H9 (cell line): ENCODE data around the gene IGF2BP2. TPM values are rescaled to one million over a fixed set of nuclear protein-coding genes. Genes with fewer than 3 reads are reported as not detected.
A peak's percentile ranks its signal among the peaks of the same experiment; 100 is the strongest.

Experiments
- DNase-seq: peaks from one replicate; pipeline ENCODE4 v3.0.0-alpha.2; 2017
- H2AFZ ChIP-seq: one replicate; pipeline ENCODE4 v1.6.1; 2013; ENCODE audit warnings: mild to moderate bottlenecking, low read length, control low read depth, moderate library complexity
- H2AK5ac ChIP-seq: 2 replicates; pipeline ENCODE4 v1.6.1; 2013; ENCODE audit warnings: low read length, control low read depth, mixed read lengths; ENCODE audit not compliant: insufficient read length
- H2BK120ac ChIP-seq: one replicate; pipeline ENCODE4 v1.6.1; 2013; ENCODE audit warnings: low read depth, mild to moderate bottlenecking, low read length, control low read depth, inconsistent platforms; ENCODE audit not compliant: poor library complexity, severe bottlenecking
- H2BK12ac ChIP-seq: 2 replicates; pipeline ENCODE4 v1.6.1; 2013; ENCODE audit warnings: low read length, control low read depth, mixed read lengths, low read depth; ENCODE audit not compliant: insufficient read length
- H2BK15ac ChIP-seq: 2 replicates; pipeline ENCODE4 v1.6.1; 2013; ENCODE audit warnings: low read depth, low read length, control low read depth
- H2BK20ac ChIP-seq: one replicate; pipeline ENCODE4 v1.6.1; 2013; ENCODE audit warnings: low read depth, mild to moderate bottlenecking, low read length, control low read depth, inconsistent platforms; ENCODE audit not compliant: poor library complexity, severe bottlenecking
- H2BK5ac ChIP-seq: 2 replicates; pipeline ENCODE4 v1.6.1; 2013; ENCODE audit warnings: low read length, control low read depth, mixed read lengths; ENCODE audit not compliant: insufficient read length
- H3K14ac ChIP-seq: 2 replicates; pipeline ENCODE4 v1.6.1; 2013; ENCODE audit warnings: low read length, control low read depth; ENCODE audit not compliant: insufficient read depth
- H3K18ac ChIP-seq: 2 replicates; pipeline ENCODE4 v1.6.1; 2013; ENCODE audit warnings: low read depth, mild to moderate bottlenecking, mixed read lengths, low read length, control low read depth; ENCODE audit not compliant: insufficient read length
- H3K23ac ChIP-seq: 2 replicates; pipeline ENCODE4 v1.6.1; 2013; ENCODE audit warnings: low read length, control low read depth, mixed read lengths, low read depth; ENCODE audit not compliant: insufficient read length
- H3K23me2 ChIP-seq: 2 replicates; pipeline ENCODE4 v1.6.1; 2013; ENCODE audit warnings: low read depth, mild to moderate bottlenecking, mixed read lengths, low read length, control low read depth; ENCODE audit not compliant: insufficient read length, poor library complexity, severe bottlenecking
- H3K27ac ChIP-seq: 2 replicates; pipeline ENCODE4 v1.5.1; 2013; ENCODE audit warnings: low read length, control low read depth, mixed read lengths, low read depth; ENCODE audit not compliant: insufficient read length
- H3K27me3 ChIP-seq: 2 replicates; pipeline ENCODE4 v1.6.1; 2013; ENCODE audit warnings: low read length, control low read depth, inconsistent platforms; ENCODE audit not compliant: insufficient read depth
- H3K4ac ChIP-seq: 2 replicates; pipeline ENCODE4 v1.6.1; 2013; ENCODE audit warnings: low read depth, mild to moderate bottlenecking, control low read depth, inconsistent platforms, low read length, moderate library complexity
- H3K4me1 ChIP-seq: 2 replicates; pipeline ENCODE4 v1.6.1; 2013; ENCODE audit warnings: low read length, control low read depth, inconsistent platforms; ENCODE audit not compliant: insufficient read depth
- H3K4me2 ChIP-seq: 2 replicates; pipeline ENCODE4 v1.6.1; 2013; ENCODE audit warnings: low read length, control low read depth, mixed read lengths; ENCODE audit not compliant: insufficient read length, insufficient read depth
- H3K56ac ChIP-seq: 2 replicates; pipeline ENCODE4 v1.6.1; 2013; ENCODE audit warnings: low read depth, mild to moderate bottlenecking, mixed read lengths, low read length, control low read depth; ENCODE audit not compliant: insufficient read length
- H3K79me1 ChIP-seq: 2 replicates; pipeline ENCODE4 v1.6.1; 2013; ENCODE audit warnings: low read depth, mild to moderate bottlenecking, moderate library complexity, low read length, control low read depth, inconsistent platforms; ENCODE audit not compliant: insufficient read depth, poor library complexity, severe bottlenecking
- H3K79me2 ChIP-seq: 2 replicates; pipeline ENCODE4 v1.6.1; 2013; ENCODE audit warnings: low read length, control low read depth, inconsistent platforms; ENCODE audit not compliant: insufficient read depth
- H3K9ac ChIP-seq: 2 replicates; pipeline ENCODE4 v1.6.1; 2013; ENCODE audit warnings: low read length, control low read depth, mixed read lengths; ENCODE audit not compliant: insufficient read length; ENCODE audit errors: extremely low read depth
- H3K9me3 ChIP-seq: one replicate; pipeline ENCODE4 v1.6.1; 2013; ENCODE audit warnings: low read depth, low read length, inconsistent platforms; ENCODE audit not compliant: control insufficient read depth
- H3T11ph ChIP-seq: one replicate; pipeline ENCODE4 v1.6.1; 2013; ENCODE audit warnings: mild to moderate bottlenecking, low read length, control low read depth, inconsistent platforms
- H4K20me1 ChIP-seq: one replicate; pipeline ENCODE4 v1.6.1; 2013; ENCODE audit not compliant: control insufficient read depth, insufficient read length, insufficient read depth
- H4K5ac ChIP-seq: 2 replicates; pipeline ENCODE4 v1.6.1; 2013; ENCODE audit warnings: low read depth, mild to moderate bottlenecking, mixed read lengths, low read length, control low read depth; ENCODE audit not compliant: insufficient read length
- H4K8ac ChIP-seq: replicated peaks from 2 replicates; pipeline ENCODE4 v1.6.1; 2013; ENCODE audit warnings: low read length, control low read depth, mixed read lengths, low read depth; ENCODE audit not compliant: insufficient read length
- H4K91ac ChIP-seq: 2 replicates; pipeline ENCODE4 v1.6.1; 2013; ENCODE audit warnings: low read depth, mild to moderate bottlenecking, moderate library complexity, mixed read lengths, low read length, control low read depth; ENCODE audit not compliant: insufficient read length
- H3K27ac Mint-ChIP-seq, 3 experiments: 2 replicates in 2 of 3; 3 replicates in 1 of 3; pipeline ENCODE4 v1.8.0; 2020 to 2021; ENCODE audit warnings: mixed read lengths in 3 of 3, mild to moderate bottlenecking in 1 of 3, moderate library complexity in 1 of 3
- H3K27me3 Mint-ChIP-seq: 2 replicates; pipeline ENCODE4 v1.8.0; 2021; ENCODE audit warnings: low read depth, mild to moderate bottlenecking, moderate library complexity, mixed read lengths
- H3K36me3 Mint-ChIP-seq, 3 experiments: 2 replicates in 2 of 3; 3 replicates in 1 of 3; pipeline ENCODE4 v1.8.0; 2020 to 2021; ENCODE audit warnings: low read depth in 3 of 3, mixed read lengths in 3 of 3; ENCODE audit not compliant: insufficient read depth in 1 of 3
- H3K4me1 Mint-ChIP-seq, 2 experiments: 2 replicates each; pipeline ENCODE4 v1.8.0; 2020; ENCODE audit warnings: mixed read lengths in 2 of 2
- H3K4me3 Mint-ChIP-seq, 2 experiments: 2 replicates in 1 of 2; 3 replicates in 1 of 2; pipeline ENCODE4 v1.8.0; 2020 to 2021; ENCODE audit warnings: mild to moderate bottlenecking in 2 of 2, mixed read lengths in 2 of 2, moderate library complexity in 1 of 2
- H3K9me3 Mint-ChIP-seq, 2 experiments: 2 replicates in 1 of 2; 3 replicates in 1 of 2; pipeline ENCODE4 v1.8.0; 2020; ENCODE audit warnings: mild to moderate bottlenecking in 2 of 2, mixed read lengths in 2 of 2, moderate library complexity in 1 of 2
- WGBS: extraction: QIAGEN DNeasy Blood & Tissue Kit; methylation state at CpG from one replicate; pipeline ENCODE4 v1.1.7; 2013; ENCODE audit warnings: missing lambda C conversion rate, low lambda C conversion rate, mixed read lengths; ENCODE audit not compliant: insufficient read length; ENCODE audit errors: extremely low coverage; 5-methylcytosine and 5-hydroxymethylcytosine counted together
- total RNA-seq: library from RNA; stranded (reverse); gene quantifications from 2 replicates; pipeline ENCODE4 v1.2.1, GENCODE V29; 2021
- TF ChIP-seq, protein P1 (sequence below): fragments of 200-600 bp; sonication (generic); conservative IDR thresholded peaks from 3 replicates; pipeline ENCODE4 v1.8.0; 2021; ENCODE audit warnings: antibody characterized with exemption, mild to moderate bottlenecking

The IGF2BP2 gene
- total RNA-seq, 1 experiment from 2014 or later = 130 TPM

DNA sequence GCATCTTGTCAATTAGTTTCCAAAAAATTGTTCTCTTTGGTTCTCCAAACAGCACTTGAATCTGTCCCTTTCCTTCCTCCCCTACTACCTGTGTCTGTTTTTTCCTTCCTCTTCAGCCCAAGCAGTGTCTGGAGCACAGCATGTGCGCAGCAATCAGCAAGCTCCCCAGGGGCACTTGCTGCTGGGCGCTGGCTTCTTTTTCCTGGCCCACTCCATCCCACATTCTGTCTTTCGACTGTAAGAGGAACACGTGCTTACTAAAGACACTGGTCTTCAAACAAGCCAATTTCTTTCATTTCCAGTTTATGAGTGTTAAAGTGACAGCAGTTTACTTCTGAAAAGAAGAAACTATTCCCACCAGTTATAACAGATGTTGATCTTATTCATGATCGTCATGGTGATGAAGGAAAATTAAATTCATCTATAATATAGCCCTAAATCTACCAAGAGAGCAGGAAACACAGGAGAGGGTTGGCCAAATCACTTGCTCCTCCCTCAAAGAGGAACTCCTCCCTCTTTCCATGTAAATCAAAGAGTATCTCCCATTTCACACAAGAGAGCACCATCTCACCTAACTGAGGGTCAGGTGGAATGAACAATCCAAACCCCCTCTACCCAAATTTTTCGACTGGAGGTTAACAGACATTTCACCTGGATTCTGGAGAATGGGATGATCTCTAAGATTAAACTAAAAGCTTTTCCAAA lies 115.4 kb downstream of the IGF2BP2 start:
- H2BK15ac ChIP-seq = no peak overlapping the region
- TF ChIP-seq, protein P1, sequence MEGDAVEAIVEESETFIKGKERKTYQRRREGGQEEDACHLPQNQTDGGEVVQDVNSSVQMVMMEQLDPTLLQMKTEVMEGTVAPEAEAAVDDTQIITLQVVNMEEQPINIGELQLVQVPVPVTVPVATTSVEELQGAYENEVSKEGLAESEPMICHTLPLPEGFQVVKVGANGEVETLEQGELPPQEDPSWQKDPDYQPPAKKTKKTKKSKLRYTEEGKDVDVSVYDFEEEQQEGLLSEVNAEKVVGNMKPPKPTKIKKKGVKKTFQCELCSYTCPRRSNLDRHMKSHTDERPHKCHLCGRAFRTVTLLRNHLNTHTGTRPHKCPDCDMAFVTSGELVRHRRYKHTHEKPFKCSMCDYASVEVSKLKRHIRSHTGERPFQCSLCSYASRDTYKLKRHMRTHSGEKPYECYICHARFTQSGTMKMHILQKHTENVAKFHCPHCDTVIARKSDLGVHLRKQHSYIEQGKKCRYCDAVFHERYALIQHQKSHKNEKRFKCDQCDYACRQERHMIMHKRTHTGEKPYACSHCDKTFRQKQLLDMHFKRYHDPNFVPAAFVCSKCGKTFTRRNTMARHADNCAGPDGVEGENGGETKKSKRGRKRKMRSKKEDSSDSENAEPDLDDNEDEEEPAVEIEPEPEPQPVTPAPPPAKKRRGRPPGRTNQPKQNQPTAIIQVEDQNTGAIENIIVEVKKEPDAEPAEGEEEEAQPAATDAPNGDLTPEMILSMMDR = no peak
- peaks cover 9% of the 10 kb centered on the region for H3K79me1 ChIP-seq
- no peak overlapping the region for H2BK20ac ChIP-seq
- H3K9ac ChIP-seq = no peak overlapping the region
- peaks cover 0 to 5% (median 4%) of the 10 kb centered on the region in 3 experiments; a peak in 5 of 7 replicates for H3K36me3 Mint-ChIP-seq
- H3K4me2 ChIP-seq = no peak overlapping the region
- no peaks in the 10 kb centered on the region for H3K9me3 ChIP-seq
- no CpG with 5 or more reads among the region's 6 CpGs for WGBS
- H3K56ac ChIP-seq = no peak overlapping the region
- peaks cover 17% of the 10 kb centered on the region; the same call in 1 of the 2 replicates for H3K79me2 ChIP-seq
- no peak overlapping the region for H3K14ac ChIP-seq
- H4K91ac ChIP-seq = no peak overlapping the region
- no peak overlapping the region for H2BK12ac ChIP-seq
- no peaks in the 10 kb centered on the region for H3K23me2 ChIP-seq
- no peak overlapping the region for H3T11ph ChIP-seq
- H2BK5ac ChIP-seq = no peak overlapping the region
- no peaks in the 10 kb centered on the region for H4K20me1 ChIP-seq
- H3K27ac Mint-ChIP-seq = peak overlapping the region in 1 of 3 experiments; percentile 22; a peak in 1 of 7 replicates
- H2AFZ ChIP-seq = no peak overlapping the region
- H3K4ac ChIP-seq = no peak overlapping the region
- H3K23ac ChIP-seq = no peak overlapping the region
- H3K27me3 Mint-ChIP-seq = no peaks in the 10 kb centered on the region
- no peaks in the 10 kb centered on the region for H3K27me3 ChIP-seq
- H3K18ac ChIP-seq = no peak overlapping the region
- no peaks in the 10 kb centered on the region; a peak in 1 of 5 replicates for H3K9me3 Mint-ChIP-seq
- H3K27ac ChIP-seq = no peak overlapping the region
- DNase-seq = no peak
- H4K8ac ChIP-seq = no peak overlapping the region
- H3K4me1 ChIP-seq = peaks cover 15% of the 10 kb centered on the region; the same call in 1 of the 2 replicates
- no peak overlapping the region for H4K5ac ChIP-seq
- no peak overlapping the region for H2BK120ac ChIP-seq
- no peak overlapping the region for H3K4me3 Mint-ChIP-seq
- peaks cover 47 to 48% of the 10 kb centered on the region in 2 experiments for H3K4me1 Mint-ChIP-seq
- H2AK5ac ChIP-seq = no peak overlapping the region
